GM21447 (cell line): ENCODE data around the gene TFR2.
A peak's percentile ranks its signal among the peaks of the same experiment; 100 is the strongest.
"Not testable (repeated sequence)": the region's sequence is repeated elsewhere in the genome, so short reads cannot be mapped to it uniquely, and the experiment has no call there.

Experiments
- ATAC-seq: cut with Tn5 transposase; IDR thresholded peaks from one replicate; pipeline ENCODE4 v1.9.1; 2021; ENCODE audit not compliant: unreplicated experiment

The TFR2 gene

GRCh38 chr7:100678291-100678984 is 37.1 kb upstream of the TFR2 start:
- ATAC-seq = no peak

GRCh38 chr7:100677308-100678267 is 36.2 kb upstream of the TFR2 start:
- no peak for ATAC-seq

- no peak for ATAC-seq
These were observed 35.4 kb upstream of the TFR2 start for GRCh38 chr7:100676501-100677306.

GRCh38 chr7:100675581-100676350 is 34.4 kb upstream of the TFR2 start:
- ATAC-seq = peak; percentile 33

- ATAC-seq = no peak
These were observed 33.7 kb upstream of the TFR2 start for GRCh38 chr7:100675105-100675451.

- no peak for ATAC-seq
These were observed 33.2 kb upstream of the TFR2 start for GRCh38 chr7:100674411-100675104.

GRCh38 chr7:100673942-100674410 is 32.6 kb upstream of the TFR2 start:
- no peak for ATAC-seq

GRCh38 chr7:100673302-100673941 is 32.1 kb upstream of the TFR2 start, which contains the start of gene GNB2:
Gene GNB2 (plus strand): TSS chr7:100673740. CDS start chr7:100676266, 2,526 bp downstream.
- peak; percentile 54 for ATAC-seq

- ATAC-seq = no peak
These were observed 30.3 kb upstream of the TFR2 start for GRCh38 chr7:100671353-100672327.

- no peak for ATAC-seq
These were observed 28.7 kb upstream of the TFR2 start for GRCh38 chr7:100670074-100670473.

- not testable (repeated sequence) for ATAC-seq
These were observed 27.8 kb upstream of the TFR2 start for GRCh38 chr7:100669106-100669505.

- no peak for ATAC-seq
These were observed 26.7 kb upstream of the TFR2 start for GRCh38 chr7:100668069-100668449.

GRCh38 chr7:100667331-100668068 is 26.1 kb upstream of the TFR2 start:
- no peak for ATAC-seq

GRCh38 chr7:100665168-100665726 is 23.9 kb upstream of the TFR2 start:
- ATAC-seq = no peak

- not testable (repeated sequence) for ATAC-seq
These were observed 20.9 kb upstream of the TFR2 start for GRCh38 chr7:100662194-100662776.

- no peak for ATAC-seq
These were observed 14.7 kb upstream of the TFR2 start, which contains the start of gene ACTL6B for GRCh38 chr7:100655908-100656674. Gene ACTL6B (minus strand): TSS chr7:100656448. CDS start chr7:100656354, 94 bp downstream.
